GM12878 (cell line): ENCODE measurements around the gene CTDP1. TPM values are rescaled to one million over a fixed set of nuclear protein-coding genes. Genes with fewer than 3 reads are reported as not detected.

Experiments
- ATAC-seq: fragments of 200-7000 bp; cut with Tn5 transposase; 3 replicates; pipeline ENCODE4 v1.9.1; 2020; ENCODE audit warnings: mild to moderate bottlenecking, moderate library complexity
- BruUV-seq: library from RNA; stranded (reverse); fragments of 400-500 nt; replicated peaks from 2 replicates; lab custom pipeline; 2021; lab: Mats Ljungman, UMichigan
- CTCF ChIA-PET: fragments of 300-600 bp; sonication (Branson Sonifier 250); formaldehyde crosslinking; extraction: SDS; loops from one replicate; lab custom pipeline; 2021; ENCODE audit warnings: inconsistent platforms; lab: Yijun Ruan, JAX
- POLR2A ChIA-PET: fragments of 350-600 bp; formaldehyde crosslinking; extraction: SDS; loops from one replicate; lab custom pipeline; 2021; ENCODE audit warnings: inconsistent platforms; lab: Charles Lee
- RAD21 ChIA-PET: fragments of 300-600 bp; sonication (Branson Sonifier 250); formaldehyde crosslinking; loops from one replicate; lab custom pipeline; 2023; ENCODE audit warnings: antibody characterized with exemption; ENCODE audit not compliant: unreplicated experiment; lab: Charles Lee
- SMC1A ChIA-PET: fragments of 300-600 bp; sonication (Branson Sonifier 250); formaldehyde crosslinking; loops from one replicate; lab custom pipeline; 2023; ENCODE audit not compliant: unreplicated experiment, uncharacterized antibody; lab: Charles Lee
- DNase-seq: peaks from one replicate; pipeline ENCODE4 v3.0.0-alpha.2; 2011; ENCODE audit warnings: low read depth, low spot score
- FAIRE-seq: peaks from 3 replicates; lab custom pipeline; 2011; peaks lifted over from hg19 to GRCh38; lab: Jason Lieb, UNC
- H2AFZ ChIP-seq: 2 replicates; pipeline ENCODE4 v1.6.0; 2011; ENCODE audit warnings: low read depth, low read length, control low read depth; ENCODE audit not compliant: control insufficient read depth
- H3K27ac ChIP-seq: 2 replicates; pipeline ENCODE4 v1.5.1; 2011; ENCODE audit warnings: control low read depth; ENCODE audit not compliant: control insufficient read depth, insufficient read depth
- H3K27me3 ChIP-seq, 2 experiments: replicated peaks in 1 of 2; 2 replicates each; pipeline versions ENCODE4 v1.6.0 to v1.6.1; 2011; ENCODE audit warnings: low read length in 1 of 2; ENCODE audit not compliant: control insufficient read depth in 2 of 2, insufficient read depth in 2 of 2
- H3K36me3 ChIP-seq, 2 experiments: 2 replicates each; pipeline ENCODE4 v1.5.1; 2011; ENCODE audit warnings: low read length in 1 of 2; ENCODE audit not compliant: control insufficient read depth in 2 of 2, insufficient read depth in 2 of 2
- H3K4me1 ChIP-seq: 2 replicates; pipeline ENCODE4 v1.6.1; 2011; ENCODE audit warnings: mild to moderate bottlenecking, low read length, moderate library complexity, mixed read lengths; ENCODE audit not compliant: control insufficient read depth, insufficient read depth
- H3K4me2 ChIP-seq: 2 replicates; pipeline ENCODE4 v1.6.0; 2011; ENCODE audit warnings: control low read depth; ENCODE audit not compliant: control insufficient read depth, insufficient read depth
- H3K4me3 ChIP-seq: fragments of 200-600 bp; sonication (generic); 2 replicates; pipeline ENCODE4 v1.5.1; 2016
- H3K79me2 ChIP-seq: 2 replicates; pipeline ENCODE4 v1.6.0; 2011; ENCODE audit warnings: low read length; ENCODE audit not compliant: control insufficient read depth, insufficient read depth
- H3K9ac ChIP-seq: 2 replicates; pipeline ENCODE4 v1.8.0; 2011; ENCODE audit warnings: low read length, control low read depth, mixed read lengths; ENCODE audit not compliant: control insufficient read depth, insufficient read depth
- H3K9me3 ChIP-seq: replicated peaks from 3 replicates; pipeline ENCODE4 v1.5.1; 2011; ENCODE audit warnings: mild to moderate bottlenecking, low read length; ENCODE audit not compliant: control insufficient read depth, insufficient read depth
- H4K20me1 ChIP-seq: 2 replicates; pipeline ENCODE4 v1.6.0; 2011; ENCODE audit not compliant: control insufficient read depth, insufficient read depth
- ATF7 ChIP-seq: fragments of 450-650 bp; IDR thresholded peaks from 2 replicates; pipeline ENCODE4 v1.6.1; 2016; ENCODE audit warnings: low read depth, mild to moderate bottlenecking
- E2F4 ChIP-seq: IDR thresholded peaks from 2 replicates; pipeline ENCODE4 v1.6.1; 2012; ENCODE audit warnings: low read depth, low read length, improper control_type of control experiment
- FOXK2 ChIP-seq: fragments of 450-650 bp; IDR thresholded peaks from 2 replicates; pipeline ENCODE4 v1.6.1; 2017; ENCODE audit warnings: mild to moderate bottlenecking, moderate library complexity
- GABPA ChIP-seq: IDR thresholded peaks from 2 replicates; pipeline ENCODE4 v1.6.1; 2014; ENCODE audit warnings: antibody characterized with exemption, low read depth, mild to moderate bottlenecking, inconsistent platforms
- IKZF2 ChIP-seq, 2 experiments: fragments of 450-650 bp; IDR thresholded peaks; 2 replicates each; pipeline ENCODE4 v1.6.1; 2017; ENCODE audit warnings: mild to moderate bottlenecking in 2 of 2, moderate library complexity in 2 of 2
- IRF4 ChIP-seq: IDR thresholded peaks from 2 replicates; pipeline ENCODE4 v1.6.1; 2011; ENCODE audit warnings: low read depth, low read length
- LARP7 ChIP-seq: fragments of 450-650 bp; IDR thresholded peaks from 2 replicates; pipeline ENCODE4 v1.6.1; 2017; ENCODE audit warnings: mild to moderate bottlenecking
- MEF2A ChIP-seq: IDR thresholded peaks from 2 replicates; pipeline ENCODE4 v1.6.1; 2011; ENCODE audit warnings: low read depth, mild to moderate bottlenecking, low read length, moderate library complexity; ENCODE audit not compliant: insufficient read depth
- NFYA ChIP-seq: IDR thresholded peaks from 2 replicates; pipeline ENCODE4 v1.6.1; 2011; ENCODE audit warnings: low read depth, mild to moderate bottlenecking, low read length, improper control_type of control experiment, borderline replicate concordance
- NR2C1 ChIP-seq: fragments of 450-650 bp; IDR thresholded peaks from 2 replicates; pipeline ENCODE4 v1.6.1; 2017; ENCODE audit warnings: antibody characterized with exemption, mild to moderate bottlenecking, moderate library complexity
- PML ChIP-seq: IDR thresholded peaks from 2 replicates; pipeline ENCODE4 v1.6.1; 2012; ENCODE audit warnings: low read length, inconsistent platforms
- SUZ12 ChIP-seq: fragments of 200-600 bp; sonication (generic); IDR thresholded peaks from one replicate; pipeline ENCODE4 v1.6.1; 2018; ENCODE audit warnings: antibody characterized with exemption, mild to moderate bottlenecking; ENCODE audit not compliant: unreplicated experiment
- TARDBP ChIP-seq: IDR thresholded peaks from 2 replicates; pipeline ENCODE4 v1.6.1; 2016; ENCODE audit warnings: borderline replicate concordance
- WRNIP1 ChIP-seq: IDR thresholded peaks from 2 replicates; pipeline ENCODE4 v1.6.1; 2011; ENCODE audit warnings: low read depth, low read length, improper control_type of control experiment, borderline replicate concordance
- ZBTB33 ChIP-seq: fragments of 450-650 bp; IDR thresholded peaks from 2 replicates; pipeline ENCODE4 v1.6.1; 2017; ENCODE audit warnings: mild to moderate bottlenecking
- ZNF687 ChIP-seq: fragments of 450-650 bp; IDR thresholded peaks from 2 replicates; pipeline ENCODE4 v1.6.1; 2017; ENCODE audit warnings: mild to moderate bottlenecking, moderate library complexity
- WGBS: methylation state at CpG from one replicate; pipeline ENCODE4 v1.1.6; 2016; ENCODE audit warnings: low lambda C conversion rate; ENCODE audit not compliant: insufficient replicate concordance, insufficient coverage; ENCODE audit errors: missing lambda C conversion rate; 5-methylcytosine and 5-hydroxymethylcytosine counted together
- in situ Hi-C: fragments of 300-500 bp; cut with MboI; formaldehyde crosslinking; loops from 9 replicates; pipeline ENCODE4 v1.14.3; 2018; ENCODE audit warnings: mixed read lengths
- intact Hi-C: fragments of 100-400 bp; cut with micrococcal nuclease; formaldehyde crosslinking; loops from one replicate; pipeline ENCODE4 v1.14.2; 2022; ENCODE audit not compliant: unreplicated experiment
- polyA plus RNA-seq, 11 experiments: library from polyadenylated mRNA; depleted of rRNA in 4 of 11; unstranded in 6 of 11; stranded (reverse) in 5 of 11; fragments of >200 nt; fragmentation: Nextera tagmentation in 4 of 11; fragmentation: Illumina TruSeq in 1 of 11; extraction: Ambion mirVana in 4 of 11; extraction: Trizol in 1 of 11; gene quantifications; 1 replicate in 1 of 11; 2 replicates in 10 of 11; pipeline versions ENCODE4 v1.2.1 to v1.2.3, GENCODE V29; 2011 to 2016; ENCODE audit warnings: inconsistent platforms in 2 of 11, missing spikeins in 2 of 11, low read depth in 1 of 11
- total RNA-seq, 4 experiments: library from RNA; depleted of rRNA in 3 of 4; stranded (reverse); fragments of >200 nt in 3 of 4; fragmentation: Illumina TruSeq in 1 of 4; extraction: Trizol in 1 of 4; gene quantifications; 2 replicates each; pipeline versions ENCODE4 v1.2.1 to v1.2.3, GENCODE V29; 2013 to 2021

CTDP1 gene
- total and polyA plus RNA-seq, 10 of the 15 experiments (the other 5 are each of a cell fraction or from before 2014, with no cell fraction given): 0.32 to 31.3 (median 8.8) TPM

GRCh38 chr18:79753391-79753851 lies 73.8 kb downstream of the CTDP1 start (continued):
- TF ChIP-seq ZBTB33: no peak

GRCh38 chr18:79754022-79754761 lies 74.6 kb downstream of the CTDP1 start:
- Histone ChIP-seq H3K9ac (no peak overlapping the region), H3K36me3 (peaks cover 12 to 13% of the 10 kb centered on the region in 2 experiments), H3K9me3 (no peaks in the 10 kb centered on the region), H3K4me1 (no peaks in the 10 kb centered on the region), H3K27ac (no peak overlapping the region), H2AFZ (no peak overlapping the region), H3K4me2 (no peak overlapping the region), H3K79me2 (no peaks in the 10 kb centered on the region), H4K20me1 (no peaks in the 10 kb centered on the region), H3K27me3 (no peaks in the 10 kb centered on the region), H3K4me3 (no peak overlapping the region)
- RAD21 ChIA-PET: no interaction called here
- FAIRE-seq (no peak), DNase-seq (no peak), ATAC-seq (no peak)
- BruUV-seq: no TSS peak
- TF ChIP-seq PML (no peak), MEF2A (no peak), FOXK2 (no peak), E2F4 (no peak), WRNIP1 (no peak), SUZ12 (no peak), ZNF687 (no peak), NR2C1 (no peak), TARDBP (no peak), GABPA (no peak), LARP7 (no peak), ATF7 (no peak), NFYA (no peak), IRF4 (no peak), IKZF2 (IDR thresholded peaks at IDR 0.05) (no peak)
- in situ Hi-C loops (no loop called here), intact Hi-C loops (no loop called here)
- CTCF ChIA-PET: no interaction called here
- POLR2A ChIA-PET: no interaction called here
- WGBS: 95% methylated on average over 28 of the region's 35 CpGs
- SMC1A ChIA-PET: no interaction called here
